Heart left ventricle (tissue), 16 donors: ENCODE data around the gene GSTM4. TPM values are rescaled to one million over a fixed set of nuclear protein-coding genes. Genes with fewer than 3 reads are reported as not detected.
"Not testable (repeated sequence)": the region's sequence is repeated elsewhere in the genome, so short reads cannot be mapped to it uniquely, and the experiment has no call there.

Experiments used
- ATAC-seq, 4 donors: fragments of 200-7000 bp; cut with Tn5 transposase; one replicate each; pipeline ENCODE4 v1.9.1; 2020 to 2022; ENCODE audit warnings: moderate library complexity in 4 of 4, mild to moderate bottlenecking in 3 of 4, moderate number of reproducible peaks in 1 of 4
- DNase-seq, 5 donors: peaks; one replicate each; pipeline ENCODE4 v3.0.0-alpha.2; 2020
- H3K27ac ChIP-seq, 12 donors: fragments of 200-600 bp; sonication (generic) in 4 of 12; one replicate each; pipeline versions ENCODE4 v1.5.0 to v1.8.0; 2016 to 2022; ENCODE audit warnings: mild to moderate bottlenecking in 2 of 12
- H3K27me3 ChIP-seq, 9 donors: fragments of 200-600 bp; sonication (generic) in 2 of 9; one replicate each; pipeline versions ENCODE4 v1.5.1 to v1.8.0; 2016 to 2022; ENCODE audit warnings: mild to moderate bottlenecking in 3 of 9
- H3K36me3 ChIP-seq, 9 donors: fragments of 200-600 bp; sonication (generic) in 2 of 9; one replicate each; pipeline versions ENCODE4 v1.5.0 to v1.8.0; 2018 to 2022; ENCODE audit warnings: mild to moderate bottlenecking in 2 of 9
- H3K4me1 ChIP-seq, 12 donors: fragments of 200-600 bp; sonication (generic) in 4 of 12; one replicate each; pipeline versions ENCODE4 v1.5.0 to v1.8.0; 2016 to 2022; ENCODE audit warnings: mild to moderate bottlenecking in 3 of 12
- H3K4me3 ChIP-seq, 12 donors: fragments of 200-600 bp; sonication (generic) in 4 of 12; one replicate each; pipeline versions ENCODE4 v1.5.0 to v1.8.0; 2017 to 2022; ENCODE audit warnings: mild to moderate bottlenecking in 9 of 12, moderate library complexity in 4 of 12
- H3K9me3 ChIP-seq, 12 donors: fragments of 200-600 bp; sonication (generic) in 4 of 12; one replicate each; pipeline versions ENCODE4 v1.5.0 to v1.8.0; 2016 to 2022; ENCODE audit warnings: mild to moderate bottlenecking in 1 of 12
- POLR2A ChIP-seq, 2 donors: fragments of 450-650 bp; IDR thresholded peaks; one replicate each; pipeline ENCODE4 v1.6.1; 2017; ENCODE audit warnings: antibody characterized with exemption in 2 of 2, mild to moderate bottlenecking in 2 of 2, moderate library complexity in 2 of 2
- WGBS, 4 donors: extraction: QIAGEN DNeasy Blood & Tissue Kit in 2 of 4; methylation state at CpG; one replicate each; pipeline versions ENCODE4 v1.1.5 to v1.1.7; 2013 to 2018; 5-methylcytosine and 5-hydroxymethylcytosine counted together
- intact Hi-C, 10 donors: fragments of 100-400 bp; cut with DNase I; formaldehyde crosslinking; loops; one replicate each; pipeline versions ENCODE4 v1.11.1 to v1.14.2; 2022
- polyA plus RNA-seq, 2 donors: library from polyadenylated mRNA; stranded (reverse); fragments of 200-250 nt; gene quantifications; one replicate each; pipeline ENCODE4 v1.2.3, GENCODE V29; 2013
- total RNA-seq, 9 donors: library from RNA; depleted of rRNA in 2 of 9; stranded (reverse); fragments of >200 nt in 2 of 9; fragmentation: NEBNext Ultra II Directional in 3 of 9; extraction: Animal tissue kit (Norgen Biotek cat#: 25700) in 3 of 9; gene quantifications; one replicate each; pipeline versions ENCODE4 v1.1.0 to v1.2.4, GENCODE V29; 2016 to 2023
- TF ChIP-seq, protein P1 (sequence below), 12 donors: fragments of 200-600 bp; sonication (generic) in 4 of 12; IDR thresholded peaks; one replicate each; pipeline versions ENCODE4 v1.5.0 to v1.8.0; 2018 to 2022; ENCODE audit warnings: antibody characterized with exemption in 12 of 12, mild to moderate bottlenecking in 5 of 12
- donor health status: ischemic (EF 13 %, LVEDD 7.1; RV severe dilation, severe dysfunction).
- donor health status: healthy with polysubstance abuse.
- donor health status: DM: no; HTN: yes; CAD: no.
- donor health status: DM: no; HTN: no; CAD: no.
- donor health status: ischemic (EF 25% LVEDD 6.9; RV normal size, moderate dysfunction).
- donor health status: ischemic (EF 25% LVEDD 5.7; RV mildly dilated, moderate dysfunction).
- donor health status: healthy.
- donor health status: DM: yes; HTN: yes; CAD: no.
- donor health status: ischemic (EF 35%, LVEDD 5.7; RV mildly dilated, moderate dysfunction).
- donor health status: nonischemic (EF 11% LVEDD 7.7; RV severe dilation, severe dysfunction).
- donor health status: DM: yes; HTN: yes; CAD: no.
- donor health status: PGD.
- donor health status: ischemic (EF 29% LVEDD 5.4; RV normal size, mild dysfunction).
- donor health status: nonischemic (EF 23%, LVEDD 6.1; RV moderate dilation, normal function).

GSTM4 gene
- total and polyA plus RNA-seq, 11 donors = 21.7 to 48.4 (median 42.1) TPM

DNA sequence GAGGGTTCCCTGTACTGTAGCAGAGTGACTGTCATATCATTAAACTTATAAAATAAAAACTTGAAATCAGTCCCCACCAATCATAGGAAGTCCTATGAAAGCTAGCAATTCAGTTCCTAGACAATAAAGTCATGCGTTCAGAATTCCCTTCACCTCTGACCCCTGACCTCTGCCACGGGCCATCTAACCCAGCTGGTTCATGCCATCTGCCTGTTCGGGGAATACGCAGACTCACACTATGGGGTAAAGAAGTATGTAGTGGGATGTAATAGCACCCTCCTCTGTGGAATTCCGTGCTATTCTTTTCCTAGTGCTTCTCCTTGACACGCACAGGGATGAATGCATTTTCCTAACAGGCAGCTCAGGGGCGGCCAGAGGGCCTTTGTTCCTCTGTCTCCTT is 2.1 kb downstream of the GSTM4 start:
- Histone ChIP-seq H3K4me3 (no peak overlapping the region), H3K9me3 (no peaks in the 10 kb centered on the region), H3K27me3 (no peaks in the 10 kb centered on the region), H3K27ac (peak overlapping the region in 1 of 12 donors; percentile 8), H3K36me3 (peaks cover 0 to 44% (median 24%) of the 10 kb centered on the region in 9 donors), H3K4me1 (peaks cover 0 to 28% (median 11%) of the 10 kb centered on the region in 12 donors)
- no peak for ATAC-seq
- DNase-seq = no peak
- TF ChIP-seq, protein P1, sequence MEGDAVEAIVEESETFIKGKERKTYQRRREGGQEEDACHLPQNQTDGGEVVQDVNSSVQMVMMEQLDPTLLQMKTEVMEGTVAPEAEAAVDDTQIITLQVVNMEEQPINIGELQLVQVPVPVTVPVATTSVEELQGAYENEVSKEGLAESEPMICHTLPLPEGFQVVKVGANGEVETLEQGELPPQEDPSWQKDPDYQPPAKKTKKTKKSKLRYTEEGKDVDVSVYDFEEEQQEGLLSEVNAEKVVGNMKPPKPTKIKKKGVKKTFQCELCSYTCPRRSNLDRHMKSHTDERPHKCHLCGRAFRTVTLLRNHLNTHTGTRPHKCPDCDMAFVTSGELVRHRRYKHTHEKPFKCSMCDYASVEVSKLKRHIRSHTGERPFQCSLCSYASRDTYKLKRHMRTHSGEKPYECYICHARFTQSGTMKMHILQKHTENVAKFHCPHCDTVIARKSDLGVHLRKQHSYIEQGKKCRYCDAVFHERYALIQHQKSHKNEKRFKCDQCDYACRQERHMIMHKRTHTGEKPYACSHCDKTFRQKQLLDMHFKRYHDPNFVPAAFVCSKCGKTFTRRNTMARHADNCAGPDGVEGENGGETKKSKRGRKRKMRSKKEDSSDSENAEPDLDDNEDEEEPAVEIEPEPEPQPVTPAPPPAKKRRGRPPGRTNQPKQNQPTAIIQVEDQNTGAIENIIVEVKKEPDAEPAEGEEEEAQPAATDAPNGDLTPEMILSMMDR (IDR thresholded peaks at IDR 0.05) = no peak
- no peak for TF ChIP-seq POLR2A (IDR thresholded peaks at IDR 0.05)
- 79 to 87% (median 83%) methylated on average over 7 of the region's 7 CpGs for whole genome bisulfite sequencing, 4 donors
- intact Hi-C loops = no loop called here

DNA sequence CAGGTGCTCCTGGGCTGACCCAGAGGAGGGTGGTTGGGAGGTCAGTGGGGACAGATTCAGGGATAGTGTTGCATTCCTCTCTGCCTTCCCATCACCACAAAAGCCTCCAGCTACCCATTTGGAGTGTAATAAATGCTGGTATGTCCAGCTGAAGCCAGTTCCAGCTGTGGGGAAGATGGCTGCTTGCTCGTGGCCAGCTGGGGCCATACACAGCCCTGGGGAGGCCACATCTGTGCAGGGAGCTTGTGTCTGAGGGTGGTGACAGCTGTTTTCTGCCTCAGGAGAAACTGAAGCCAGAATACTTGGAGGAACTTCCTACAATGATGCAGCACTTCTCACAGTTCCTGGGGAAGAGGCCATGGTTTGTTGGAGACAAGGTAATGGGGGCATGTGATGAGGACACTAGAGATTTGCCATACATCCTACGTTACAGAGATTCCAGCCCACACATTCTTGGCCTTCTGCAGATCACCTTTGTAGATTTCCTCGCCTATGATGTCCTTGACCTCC is 2.7 kb downstream of the GSTM4 start:
- 39 to 47% (median 42%) methylated on average over 2 to 3 of the region's 3 CpGs for WGBS, 4 donors
- ATAC-seq = no peak
- intact Hi-C loops = no loop called here

DNA sequence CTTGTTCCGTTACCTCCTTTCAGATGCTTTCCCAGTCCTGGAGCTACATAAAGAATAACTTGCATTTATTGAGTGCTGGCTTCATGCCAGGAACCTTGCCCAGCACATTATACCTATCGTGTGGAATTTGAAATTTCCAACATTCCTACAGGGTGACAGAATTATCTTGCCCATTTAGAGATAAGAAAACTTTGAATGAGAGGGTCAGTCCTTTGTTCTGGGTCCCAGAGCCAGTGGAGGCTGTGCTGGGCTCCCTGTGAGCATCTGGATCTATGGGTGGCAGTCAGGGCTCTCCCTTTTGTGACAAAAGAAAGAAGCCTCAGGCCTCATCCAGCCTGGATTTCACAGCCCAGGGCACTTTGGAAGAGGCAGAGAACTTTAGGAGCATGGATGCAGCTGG is 3.2 kb downstream of the GSTM4 start:
- Histone ChIP-seq H3K4me3 (no peak overlapping the region), H3K36me3 (peaks cover 0 to 44% (median 24%) of the 10 kb centered on the region in 9 donors), H3K4me1 (peaks cover 0 to 28% (median 13%) of the 10 kb centered on the region in 12 donors), H3K27ac (no peak overlapping the region), H3K9me3 (no peaks in the 10 kb centered on the region), H3K27me3 (no peaks in the 10 kb centered on the region)
- intact Hi-C loops = no loop called here
- DNase-seq (no peak), ATAC-seq (no peak)
- WGBS, 4 donors = 55 to 65% (median 59%) methylated on average over 2 of the region's 2 CpGs
- TF ChIP-seq, protein P1 (IDR thresholded peaks at IDR 0.05) = no peak
- TF ChIP-seq POLR2A (IDR thresholded peaks at IDR 0.05) = no peak

More for the DNA sequence above, 2.7 kb downstream of the GSTM4 start:
- Histone ChIP-seq H3K4me1 (peaks cover 0 to 28% (median 13%) of the 10 kb centered on the region in 12 donors), H3K4me3 (no peak overlapping the region), H3K27me3 (no peaks in the 10 kb centered on the region), H3K9me3 (no peaks in the 10 kb centered on the region), H3K27ac (peak overlapping the region in 1 of 12 donors; percentile 8), H3K36me3 (peaks cover 0 to 44% (median 24%) of the 10 kb centered on the region in 9 donors)
- no peak for DNase-seq
- no peak for TF ChIP-seq POLR2A (IDR thresholded peaks at IDR 0.05)
- TF ChIP-seq, protein P1 (IDR thresholded peaks at IDR 0.05) = no peak

DNA sequence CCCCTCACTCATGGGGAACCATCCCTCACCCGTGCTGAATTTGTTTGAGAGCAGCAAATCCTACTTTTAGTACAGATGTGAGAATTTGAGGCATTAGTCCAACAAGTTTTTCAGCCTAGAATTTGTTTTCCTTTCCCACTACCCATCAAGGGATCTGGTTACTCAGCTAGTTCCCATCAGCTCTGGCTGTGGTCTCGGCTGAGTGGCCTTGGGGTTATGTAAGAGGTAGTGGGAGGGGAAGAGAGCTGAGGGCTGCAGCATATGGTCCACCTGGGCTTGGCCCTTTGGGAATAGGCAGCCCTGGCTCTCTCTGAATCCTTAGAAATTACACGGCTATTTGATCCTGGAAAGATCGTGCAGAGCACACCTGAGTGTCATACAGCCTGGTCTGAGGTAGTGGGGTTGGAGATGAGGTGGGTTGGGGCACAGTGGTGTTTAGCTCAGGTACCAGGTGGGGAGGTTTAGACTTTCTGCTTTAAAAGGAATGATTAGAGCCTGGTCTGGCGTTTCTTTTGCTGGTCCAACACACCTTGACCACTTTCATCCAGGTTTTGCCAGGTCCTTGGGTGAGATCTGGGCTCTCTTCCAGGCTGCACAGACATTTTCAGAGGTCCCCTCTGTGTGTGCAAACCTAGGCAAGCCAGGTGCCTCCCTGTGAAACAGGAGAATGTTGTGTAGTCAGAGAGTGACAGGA is 4.2 kb downstream of the GSTM4 start:
- Histone ChIP-seq H3K27me3 (no peaks in the 10 kb centered on the region), H3K9me3 (no peaks in the 10 kb centered on the region), H3K4me3 (no peak overlapping the region), H3K27ac (no peak overlapping the region), H3K36me3 (peaks cover 0 to 48% (median 25%) of the 10 kb centered on the region in 9 donors), H3K4me1 (peaks cover 0 to 20% (median 10%) of the 10 kb centered on the region in 12 donors)
- DNase-seq (no peak), ATAC-seq (no peak)
- no peak for TF ChIP-seq POLR2A (IDR thresholded peaks at IDR 0.05)
- TF ChIP-seq, protein P1 (IDR thresholded peaks at IDR 0.05) = no peak
- WGBS, 4 donors = 77 to 86% (median 83%) methylated on average over 5 of the region's 5 CpGs
- intact Hi-C loops = no loop called here

DNA sequence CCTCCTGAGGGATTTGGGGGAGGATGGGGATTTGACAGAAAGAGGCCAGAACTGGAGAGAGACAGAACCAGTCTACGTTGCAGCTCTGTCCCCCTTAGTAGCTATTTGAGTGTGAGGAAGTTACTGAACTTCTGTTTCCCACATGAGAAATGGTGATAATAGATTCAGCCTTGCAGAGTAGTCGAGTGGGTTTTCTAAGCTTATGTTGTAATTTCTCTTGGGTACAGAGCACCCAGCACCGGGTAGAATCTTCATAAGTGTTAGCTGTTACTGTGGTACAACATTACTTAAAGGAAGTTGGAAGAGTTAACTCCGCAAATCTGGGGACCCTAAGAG is 4.8 kb downstream of the GSTM4 start:
- 47 to 88% (median 74%) methylated on average over 3 of the region's 4 CpGs for WGBS, 4 donors
- intact Hi-C loops, ATAC-seq, H3K9me3 ChIP-seq, H3K27me3 ChIP-seq, H3K27ac ChIP-seq, DNase-seq, H3K4me3 ChIP-seq: not testable (repeated sequence)
- Histone ChIP-seq H3K4me1 (peaks cover 0 to 14% (median 6%) of the 10 kb centered on the region in 12 donors), H3K36me3 (peaks cover 0 to 53% (median 25%) of the 10 kb centered on the region in 9 donors)
